Measurements from ENCODE around the gene GRIK4. TPM values are rescaled to one million over a fixed set of nuclear protein-coding genes. Genes with fewer than 3 reads are reported as not detected.

Gene GRIK4
- total and polyA plus RNA-seq, 2 experiments from 2014 or later = not detected

GRCh38 chr11:120974466-120974865 is 462.9 kb downstream of the GRIK4 start:
- no peak for DNase-seq
- Histone ChIP-seq H3K9me2 (ENCODE audit: insufficient read depth) (no peaks in the 10 kb centered on the region), H3K9me3 (ENCODE audit: low read depth) (no peaks in the 10 kb centered on the region), H4K20me1 (ENCODE audit: insufficient read depth) (no peaks in the 10 kb centered on the region), H3K4me3 (no peak overlapping the region), H3K27ac (no peak overlapping the region), H3F3A (ENCODE audit: insufficient read depth) (no peaks in the 10 kb centered on the region), H3K9ac (no peak overlapping the region), H3K4me1 (ENCODE audit: insufficient read depth) (peaks cover 3% of the 10 kb centered on the region; the same call in 1 of the 2 replicates), H3K79me2 (ENCODE audit: insufficient read depth) (no peaks in the 10 kb centered on the region), H3K36me3 (ENCODE audit: low read depth) (no peaks in the 10 kb centered on the region), H3K4me2 (ENCODE audit: unreplicated experiment) (no peak overlapping the region), H2AFZ (no peak overlapping the region), H3K27me3 (replicated peaks; ENCODE audit: insufficient read depth) (peaks cover 67% of the 10 kb centered on the region)
- WGBS, 2 experiments (ENCODE audit: low coverage in 1 of 2, low lambda C conversion rate in 2 of 2, missing lambda C conversion rate in 2 of 2) = 1 to 2% methylated on average over 9 of the region's 9 CpGs
- in situ Hi-C loops (cut with MboI) = no loop called here
- no peak for TF ChIP-seq EZH2phosphoT487 (IDR thresholded peaks at IDR 0.05; ENCODE audit: insufficient read depth, low read depth)
- no peak for TF ChIP-seq EZH2 (IDR thresholded peaks at IDR 0.05; ENCODE audit: insufficient read depth, poor library complexity, severe bottlenecking)

DNA sequence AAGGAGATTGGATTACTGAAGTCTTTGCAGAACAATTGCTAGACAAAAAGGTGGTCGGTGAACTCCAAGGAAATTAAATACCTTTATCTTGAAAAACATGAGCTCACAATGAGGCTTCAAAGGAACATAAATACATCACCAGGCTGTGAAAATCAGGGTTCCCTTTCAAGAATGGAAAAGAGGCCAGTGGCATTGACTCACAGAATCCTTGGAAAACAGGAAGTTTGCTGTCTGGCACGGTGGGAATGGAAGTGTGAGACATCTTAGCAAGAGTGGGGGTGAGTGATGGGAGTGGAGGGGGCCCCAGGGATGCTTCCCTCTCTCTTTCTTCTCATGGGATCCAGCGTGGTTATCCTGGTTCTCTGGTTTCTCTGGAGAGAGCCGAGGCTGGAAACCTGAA is 463.4 kb downstream of the GRIK4 start:
- H3K9ac ChIP-seq = no peak overlapping the region
- H3K79me2 ChIP-seq (ENCODE audit: insufficient read depth) = no peaks in the 10 kb centered on the region
- no peak overlapping the region for H2AFZ ChIP-seq
- H3F3A ChIP-seq (ENCODE audit: insufficient read depth) = no peaks in the 10 kb centered on the region
- H4K20me1 ChIP-seq (ENCODE audit: insufficient read depth) = no peaks in the 10 kb centered on the region
- H3K9me2 ChIP-seq (ENCODE audit: insufficient read depth) = no peaks in the 10 kb centered on the region
- no peak for DNase-seq
- H3K36me3 ChIP-seq (ENCODE audit: low read depth) = no peaks in the 10 kb centered on the region
- peaks cover 3% of the 10 kb centered on the region; the same call in 1 of the 2 replicates for H3K4me1 ChIP-seq (ENCODE audit: insufficient read depth)
- in situ Hi-C loops (cut with MboI) = no loop called here
- no peak overlapping the region for H3K27ac ChIP-seq
- H3K4me3 ChIP-seq = no peak overlapping the region
- H3K4me2 ChIP-seq (ENCODE audit: unreplicated experiment) = no peak overlapping the region
- H3K9me3 ChIP-seq (ENCODE audit: low read depth) = no peaks in the 10 kb centered on the region
- H3K27me3 ChIP-seq (replicated peaks; ENCODE audit: insufficient read depth) = peaks cover 67% of the 10 kb centered on the region
- 28 to 32% methylated on average over 4 of the region's 4 CpGs for WGBS, 2 experiments (ENCODE audit: low coverage in 1 of 2, low lambda C conversion rate in 2 of 2, missing lambda C conversion rate in 2 of 2)
- TF ChIP-seq EZH2 (IDR thresholded peaks at IDR 0.05; ENCODE audit: insufficient read depth, poor library complexity, severe bottlenecking) = no peak
- no peak for TF ChIP-seq EZH2phosphoT487 (IDR thresholded peaks at IDR 0.05; ENCODE audit: insufficient read depth, low read depth)

DNA sequence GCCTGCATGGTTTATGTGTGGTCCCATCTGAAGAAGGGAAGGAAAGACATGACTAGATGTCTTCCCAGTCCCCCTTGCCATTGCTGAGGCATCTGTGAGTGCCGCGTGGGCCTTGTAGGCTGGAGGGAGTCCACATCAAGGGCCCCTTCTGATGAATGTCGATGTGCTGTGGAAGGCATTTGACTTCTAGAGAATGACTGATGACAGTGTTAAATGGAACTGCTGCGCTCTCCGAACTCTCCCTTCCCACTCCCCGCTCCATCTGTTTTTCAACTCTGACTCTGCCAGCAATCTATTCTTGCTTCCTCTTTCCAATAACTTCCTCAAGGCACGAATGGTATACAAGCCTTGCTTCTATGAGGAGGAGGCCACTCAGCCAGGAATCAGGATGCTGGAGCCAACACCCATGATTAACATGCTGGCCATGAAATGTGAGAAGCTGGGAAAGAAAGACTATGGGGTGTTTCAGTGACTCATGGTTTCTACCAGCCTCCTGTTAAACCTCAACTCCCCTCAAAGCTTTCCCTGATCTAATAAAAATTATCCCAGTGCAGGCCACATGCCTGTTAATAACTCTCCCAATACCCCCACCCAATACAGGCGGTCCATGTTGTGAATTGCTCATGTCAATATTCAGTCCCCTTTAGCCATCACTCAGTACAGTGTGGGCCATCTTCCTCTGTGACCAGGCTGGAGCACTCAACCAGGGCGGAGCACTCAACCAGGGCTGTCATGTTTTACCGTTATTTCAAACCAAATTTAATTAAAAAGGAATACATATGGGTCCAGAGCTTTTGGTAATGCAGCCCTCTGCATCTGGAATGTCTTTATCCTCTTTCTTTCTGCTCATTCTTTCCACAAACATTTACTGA is 466.0 kb downstream of the GRIK4 start:
- no peaks in the 10 kb centered on the region for H4K20me1 ChIP-seq (ENCODE audit: insufficient read depth)
- no peak overlapping the region for H3K9ac ChIP-seq
- DNase-seq = peak; percentile 37
- in situ Hi-C loops (cut with MboI) = no loop called here
- no peaks in the 10 kb centered on the region for H3K9me2 ChIP-seq (ENCODE audit: insufficient read depth)
- no peak overlapping the region for H3K4me2 ChIP-seq (ENCODE audit: unreplicated experiment)
- no peak overlapping the region for H3K27ac ChIP-seq
- no peaks in the 10 kb centered on the region for H3K79me2 ChIP-seq (ENCODE audit: insufficient read depth)
- no peak overlapping the region for H3K4me3 ChIP-seq
- H3K4me1 ChIP-seq (ENCODE audit: insufficient read depth) = peaks cover 3% of the 10 kb centered on the region; the same call in 1 of the 2 replicates
- H2AFZ ChIP-seq = no peak overlapping the region
- no peaks in the 10 kb centered on the region for H3K9me3 ChIP-seq (ENCODE audit: low read depth)
- no peaks in the 10 kb centered on the region for H3K36me3 ChIP-seq (ENCODE audit: low read depth)
- no peak for TF ChIP-seq EZH2 (IDR thresholded peaks at IDR 0.05; ENCODE audit: insufficient read depth, poor library complexity, severe bottlenecking)
- no peak for TF ChIP-seq EZH2phosphoT487 (IDR thresholded peaks at IDR 0.05; ENCODE audit: insufficient read depth, low read depth)
- WGBS, 2 experiments (ENCODE audit: low coverage in 1 of 2, low lambda C conversion rate in 2 of 2, missing lambda C conversion rate in 2 of 2) = 37 to 41% methylated on average over 10 of the region's 10 CpGs
- H3K27me3 ChIP-seq (replicated peaks; ENCODE audit: insufficient read depth) = peaks cover 61% of the 10 kb centered on the region
- no peaks in the 10 kb centered on the region for H3F3A ChIP-seq (ENCODE audit: insufficient read depth)

DNA sequence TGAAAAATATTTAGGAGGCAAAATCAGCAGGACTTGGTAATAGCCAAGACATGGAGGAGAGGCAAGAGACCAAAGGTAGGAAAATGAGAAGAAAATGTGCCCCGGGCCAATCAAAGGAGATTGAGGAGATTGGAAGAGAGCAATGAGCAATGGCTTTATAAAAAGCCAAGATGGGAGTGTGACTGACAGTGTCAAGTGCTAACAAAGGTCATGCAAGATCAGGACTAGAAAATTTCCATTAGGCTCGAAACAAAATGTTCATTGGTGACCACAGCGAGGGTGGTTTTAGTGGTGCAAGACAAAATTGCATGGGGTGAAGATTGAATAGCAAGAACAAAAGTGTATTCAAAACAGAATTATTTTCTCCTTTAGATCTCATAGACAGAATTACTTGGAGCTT is 467.2 kb downstream of the GRIK4 start:
- Histone ChIP-seq H3K36me3 (ENCODE audit: low read depth) (no peaks in the 10 kb centered on the region), H3K27ac (no peak overlapping the region), H3K4me1 (ENCODE audit: insufficient read depth) (peaks cover 3% of the 10 kb centered on the region; the same call in 1 of the 2 replicates), H3K27me3 (replicated peaks; ENCODE audit: insufficient read depth) (peaks cover 50% of the 10 kb centered on the region), H3K4me2 (ENCODE audit: unreplicated experiment) (no peak overlapping the region), H3K9me2 (ENCODE audit: insufficient read depth) (no peaks in the 10 kb centered on the region), H3K4me3 (no peak overlapping the region), H3F3A (ENCODE audit: insufficient read depth) (no peaks in the 10 kb centered on the region), H3K9ac (no peak overlapping the region), H3K9me3 (ENCODE audit: low read depth) (no peaks in the 10 kb centered on the region), H3K79me2 (ENCODE audit: insufficient read depth) (no peaks in the 10 kb centered on the region), H4K20me1 (ENCODE audit: insufficient read depth) (no peaks in the 10 kb centered on the region), H2AFZ (no peak overlapping the region)
- in situ Hi-C loops (cut with MboI) = no loop called here
- no peak for TF ChIP-seq EZH2phosphoT487 (IDR thresholded peaks at IDR 0.05; ENCODE audit: insufficient read depth, low read depth)
- no peak for TF ChIP-seq EZH2 (IDR thresholded peaks at IDR 0.05; ENCODE audit: insufficient read depth, poor library complexity, severe bottlenecking)
- 38 to 42% methylated on average over 3 of the region's 3 CpGs for WGBS, 2 experiments (ENCODE audit: low coverage in 1 of 2, low lambda C conversion rate in 2 of 2, missing lambda C conversion rate in 2 of 2)
- DNase-seq = no peak
